NCI-H1436 (cell line): ENCODE data around the gene MEAK7.

Experiments used
- DNase-seq: peaks from one replicate; lab custom pipeline; 2025; lab: John Stamatoyannopoulos, UW

MEAK7 gene

GRCh38 chr16:84511831-84512230 lies 7.4 kb upstream of the MEAK7 start:
- DNase-seq = no peak

DNA sequence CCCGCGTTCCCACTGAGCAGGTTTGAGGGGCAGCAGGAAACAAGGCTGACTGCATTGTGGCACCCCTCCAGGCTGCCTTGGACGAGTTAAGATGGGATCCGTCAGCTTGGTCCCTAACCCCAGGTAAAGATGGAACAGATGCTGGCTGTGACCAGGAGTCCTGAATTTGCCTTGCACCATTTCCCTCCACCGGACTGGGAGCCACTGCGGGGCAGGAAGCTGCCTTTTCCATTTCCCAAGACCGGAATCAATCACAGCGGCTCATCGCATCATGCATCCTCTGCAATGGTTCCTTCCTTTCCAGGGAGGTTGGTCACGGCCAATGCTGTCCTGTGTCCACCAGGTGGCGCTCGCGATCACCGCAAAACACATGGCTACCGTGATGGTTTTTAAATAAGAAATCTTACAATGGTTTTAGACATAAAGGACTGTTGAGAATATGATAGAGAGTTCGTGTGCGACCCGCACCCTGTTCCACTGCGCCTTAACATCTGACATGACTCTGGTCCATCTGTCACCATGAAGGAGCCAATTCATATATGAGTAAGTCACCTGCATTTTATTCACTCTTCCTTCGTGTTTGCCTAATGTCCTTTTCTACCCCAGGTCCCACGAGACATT lies 6.8 kb upstream of the MEAK7 start:
- DNase-seq = peak; percentile 83

DNA sequence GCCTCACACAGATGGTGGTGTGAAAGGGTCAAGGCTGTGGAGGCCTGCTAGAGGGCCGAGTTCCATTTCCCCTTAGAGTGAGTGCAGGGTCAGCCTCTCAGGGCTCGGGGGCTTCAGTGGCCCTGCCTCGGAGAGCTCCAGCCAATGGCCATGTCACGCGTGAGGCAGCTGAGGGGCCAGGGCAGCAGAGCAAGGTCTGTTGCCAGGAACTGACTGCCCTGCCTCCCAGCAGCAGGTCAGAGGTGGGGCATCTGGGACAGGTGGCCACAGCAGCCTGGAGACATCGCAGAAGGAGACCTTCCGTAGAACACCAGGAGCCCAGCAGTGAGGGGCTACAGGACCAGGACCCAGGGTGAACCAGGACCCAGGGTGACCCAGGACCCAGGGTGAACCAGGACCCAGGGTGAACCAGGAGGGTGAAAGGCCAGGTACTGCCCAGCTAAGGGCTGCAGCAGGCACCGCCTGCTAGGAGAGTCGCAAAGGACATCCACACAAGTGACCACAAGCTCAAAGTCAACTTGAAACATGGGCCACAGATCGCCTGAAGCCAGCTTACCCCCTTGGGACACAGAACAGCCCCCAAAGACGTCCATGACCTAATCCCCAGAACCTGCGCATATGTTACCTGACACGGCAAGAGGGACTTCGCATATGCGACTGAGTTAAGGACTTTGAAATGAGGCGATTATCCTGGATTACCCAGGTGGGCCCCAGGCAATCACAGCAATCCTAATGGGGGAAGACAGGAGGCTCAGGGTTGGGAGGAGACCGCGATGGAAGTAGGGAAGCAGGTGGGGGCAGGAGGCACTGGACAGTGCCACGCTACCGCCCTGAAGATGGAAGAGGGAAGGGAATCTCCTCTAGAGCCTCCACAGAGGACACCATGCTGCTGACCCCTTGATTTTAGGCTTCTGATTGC lies 4.8 kb upstream of the MEAK7 start:
- no peak for DNase-seq

GRCh38 chr16:84508502-84508901 lies 4.0 kb upstream of the MEAK7 start:
- no peak for DNase-seq

- DNase-seq = no peak
These were observed 2.8 kb upstream of the MEAK7 start for GRCh38 chr16:84507011-84507982.

- no peak for DNase-seq
These were observed 1.1 kb upstream of the MEAK7 start for GRCh38 chr16:84505249-84506187.

GRCh38 chr16:84503751-84504395 lies 586 bp downstream of the MEAK7 start:
- no peak for DNase-seq

DNA sequence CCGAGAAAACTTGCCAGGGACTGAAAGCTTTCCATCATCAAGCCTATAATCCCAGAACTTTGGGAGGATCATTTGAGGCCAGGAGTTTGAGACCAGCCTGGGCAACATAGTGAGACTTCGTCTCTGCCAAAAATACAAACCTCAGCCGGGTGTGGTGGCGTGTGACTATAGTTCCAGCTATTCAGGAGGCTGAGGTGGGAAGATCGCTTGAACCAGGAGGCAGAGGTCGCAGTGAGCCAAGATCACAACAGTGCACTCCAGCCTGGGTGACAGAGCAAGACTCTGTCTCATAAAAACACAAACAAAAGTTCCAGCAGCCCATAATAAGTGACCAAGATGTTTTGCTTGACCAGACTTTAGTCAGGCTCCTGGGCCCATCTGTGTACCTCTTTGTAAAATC lies 1.9 kb downstream of the MEAK7 start:
- no peak for DNase-seq

DNA sequence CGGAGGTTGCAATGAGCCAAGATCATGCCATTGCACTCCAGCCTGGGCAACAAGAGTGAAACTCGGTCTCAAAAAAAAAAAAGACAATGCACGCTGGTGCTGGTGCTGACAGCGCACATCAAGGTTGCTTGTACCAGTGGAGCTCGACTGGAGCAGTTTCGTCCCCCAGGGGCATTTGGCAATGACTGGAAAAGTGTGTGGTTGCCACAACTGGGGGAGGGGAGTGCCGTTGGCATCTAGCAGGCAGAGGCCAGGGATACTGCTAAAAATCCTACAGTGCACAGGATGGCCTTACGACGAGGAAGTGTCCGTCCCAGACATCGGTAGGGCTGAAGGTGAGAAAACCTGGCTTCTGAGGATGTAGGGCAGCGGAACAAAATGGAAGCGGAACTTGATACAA lies 2.4 kb downstream of the MEAK7 start:
- DNase-seq = no peak

DNA sequence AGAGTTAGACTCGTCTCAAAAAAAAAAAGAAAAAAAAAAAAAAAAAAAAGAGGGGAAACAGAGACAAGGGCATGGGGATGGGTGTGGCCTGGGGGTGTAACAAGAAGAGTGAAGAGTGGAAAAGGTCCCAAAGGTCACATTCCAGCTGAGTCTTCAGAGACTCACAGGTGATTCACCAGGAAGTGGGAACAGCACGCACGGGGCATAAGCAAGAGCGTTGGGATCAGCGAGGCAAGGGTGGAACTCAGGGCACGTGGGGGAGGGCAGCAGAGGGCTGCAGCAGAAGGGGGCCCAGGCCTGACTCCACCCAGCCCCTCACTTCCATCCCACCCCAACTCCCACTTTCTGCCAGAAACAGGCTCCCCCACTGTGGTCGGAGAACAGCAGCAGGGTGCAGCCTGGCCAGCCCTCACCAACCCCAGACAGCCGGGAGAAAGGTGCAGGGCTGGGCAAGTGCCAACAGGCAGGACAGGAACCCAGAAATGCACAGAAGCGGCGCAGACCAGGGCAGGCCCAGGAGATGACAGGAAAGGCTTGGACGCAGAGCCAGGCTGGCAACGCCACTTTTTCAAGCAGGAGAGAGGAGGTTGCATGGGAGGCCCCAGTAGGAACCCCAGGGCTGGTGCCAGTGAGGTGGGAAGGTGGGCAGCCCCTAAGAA lies 3.3 kb downstream of the MEAK7 start:
- no peak for DNase-seq

DNA sequence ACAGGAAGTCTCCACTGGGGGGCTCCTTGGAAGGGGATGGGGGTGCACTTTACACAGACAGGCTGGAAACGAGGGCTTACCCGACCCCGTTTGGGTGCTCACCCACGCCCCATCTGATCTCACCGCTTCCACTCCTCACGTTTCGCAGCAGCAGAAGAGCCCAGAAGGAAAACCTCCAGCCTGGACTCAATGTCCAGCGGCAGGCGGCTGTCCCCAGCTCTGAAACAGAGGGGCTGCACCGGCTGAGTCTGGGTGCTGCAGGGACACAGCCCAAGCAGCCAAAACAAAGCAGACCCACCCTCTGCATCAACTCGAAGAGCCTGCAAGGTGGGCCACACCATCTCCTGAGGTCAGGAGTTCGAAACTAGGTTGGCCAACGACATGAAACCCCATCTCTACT lies 3.9 kb downstream of the MEAK7 start:
- DNase-seq = no peak

GRCh38 chr16:84499638-84500037 lies 4.8 kb downstream of the MEAK7 start:
- DNase-seq = no peak

- DNase-seq = no peak
These were observed 5.4 kb downstream of the MEAK7 start for GRCh38 chr16:84498859-84499620.

GRCh38 chr16:84498223-84498610 lies 6.2 kb downstream of the MEAK7 start:
- no peak for DNase-seq

GRCh38 chr16:84497418-84498222 lies 6.8 kb downstream of the MEAK7 start:
- no peak for DNase-seq

DNA sequence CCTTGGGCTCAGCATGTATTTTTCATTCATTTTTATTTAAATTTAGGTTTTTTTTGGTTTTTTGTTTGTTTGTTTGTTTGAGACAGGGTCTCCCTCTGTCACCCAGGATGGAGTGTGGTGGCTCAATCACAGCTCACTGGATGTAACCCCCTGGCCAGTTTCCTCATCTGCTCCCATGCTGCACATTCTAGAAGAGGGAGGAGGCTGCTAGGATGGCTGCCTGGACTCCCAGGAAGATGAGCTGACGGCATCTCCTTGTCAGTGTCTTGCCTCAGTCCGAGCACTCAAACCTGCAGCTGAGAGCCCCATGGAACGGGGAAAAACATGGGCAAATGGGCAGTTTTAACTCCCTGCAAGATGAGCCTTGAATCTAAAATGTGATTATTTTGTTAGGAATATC lies 7.5 kb downstream of the MEAK7 start:
- no peak for DNase-seq

DNA sequence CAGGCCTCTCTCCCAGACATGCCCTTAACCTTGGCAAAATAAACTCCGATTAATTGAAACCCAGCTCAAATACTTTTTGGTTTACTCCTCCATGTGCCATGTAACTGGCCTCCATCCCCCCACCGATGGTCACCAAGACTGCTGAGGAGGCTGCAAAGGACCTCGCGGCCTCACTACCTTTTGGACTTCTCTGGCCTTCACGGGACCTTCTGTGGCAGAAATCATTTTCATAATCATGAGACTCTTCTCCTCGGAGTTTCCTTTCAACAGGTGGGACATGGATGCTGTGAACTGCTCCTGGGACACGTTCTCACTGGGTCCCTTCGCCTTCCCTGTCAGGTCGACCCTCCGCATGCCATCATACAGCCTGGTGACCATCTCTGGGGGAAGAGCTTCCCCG lies 9.0 kb downstream of the MEAK7 start:
- DNase-seq = no peak

GRCh38 chr16:84489131-84489530 lies 15.3 kb downstream of the MEAK7 start:
- DNase-seq = no peak

DNA sequence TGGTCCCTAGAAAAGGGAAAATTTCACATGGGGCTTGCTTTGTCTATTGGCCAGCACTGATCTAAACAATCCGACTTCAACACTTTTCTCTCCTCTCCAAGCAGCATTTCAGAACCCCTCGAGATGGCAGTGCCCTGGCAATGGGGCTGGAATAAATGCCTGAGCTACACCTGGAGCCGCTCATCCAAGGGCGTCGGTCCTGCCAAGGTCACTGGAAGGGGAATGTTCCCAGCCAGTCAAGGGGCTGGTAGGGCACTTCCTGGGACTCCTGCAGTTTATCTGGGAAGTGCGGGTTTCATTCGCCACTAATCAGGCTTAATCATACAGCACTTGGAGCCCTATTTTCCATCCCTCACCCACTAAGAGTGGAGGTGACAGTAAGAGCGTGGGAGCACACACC lies 17.1 kb downstream of the MEAK7 start:
- DNase-seq = no peak
